Measurements from ENCODE around the gene PRKD3. TPM values are rescaled to one million over a fixed set of nuclear protein-coding genes. Genes with fewer than 3 reads are reported as not detected.

PRKD3 gene
- total RNA-seq, 1 experiment from 2014 or later, result 20.8 TPM

DNA sequence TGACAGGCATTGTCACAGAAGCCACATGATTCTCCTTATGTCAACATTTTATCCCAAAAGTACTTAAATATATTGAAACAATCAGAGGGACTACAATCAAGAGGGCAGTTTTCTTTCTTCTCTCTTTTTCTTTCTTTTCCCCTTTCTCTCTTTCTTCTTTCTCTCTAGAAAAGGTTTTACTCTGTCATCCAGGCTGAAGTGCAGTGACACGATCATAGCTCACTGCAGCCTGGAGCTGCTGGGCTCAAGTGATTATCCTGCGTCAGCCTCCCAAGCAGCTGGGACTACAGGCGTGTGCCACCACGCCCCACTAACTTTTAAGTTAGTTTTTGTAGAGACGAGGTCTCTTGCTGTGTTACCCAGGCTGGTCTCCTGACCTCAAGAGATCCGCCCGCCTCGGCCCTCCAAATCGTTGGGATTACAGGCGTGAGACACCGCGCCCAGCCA, 1.0 kb upstream of the PRKD3 start:
- peak overlapping the region; percentile 83 for H3K4me3 ChIP-seq (ENCODE audit: low read length)

DNA sequence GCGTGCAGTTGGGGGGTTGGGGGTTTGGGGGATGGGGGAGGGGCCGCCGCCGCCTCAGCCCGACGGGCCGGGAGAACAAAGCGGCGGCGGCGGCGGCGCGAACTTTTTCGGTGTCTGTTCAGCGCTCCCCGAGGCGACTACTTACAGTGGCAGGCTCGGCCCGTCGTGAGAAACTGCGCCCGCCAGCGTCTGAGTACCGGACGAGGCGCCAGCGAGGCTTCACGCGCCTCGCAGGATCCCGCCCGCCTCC, 172 bp downstream of the PRKD3 start:
- Histone ChIP-seq H3K4me2 (ENCODE audit: low read depth, low read length, poor library complexity, severe bottlenecking) (peak overlapping the region; percentile 85), H2AFZ (ENCODE audit: low read length) (no peak overlapping the region), H3K27me3 (ENCODE audit: low read length) (no peaks in the 10 kb centered on the region), H4K20me1 (ENCODE audit: insufficient read depth, low read depth, low read length) (no peaks in the 10 kb centered on the region; the same call in 1 of the 2 replicates), H3K27ac (ENCODE audit: low read length) (no peak overlapping the region), H3K36me3 (ENCODE audit: insufficient read depth, low read length) (no peaks in the 10 kb centered on the region), H3K9me3 (ENCODE audit: low read length) (no peaks in the 10 kb centered on the region), H3K9ac (ENCODE audit: low read length) (peak overlapping the region; percentile 71), H3K4me1 (ENCODE audit: low read length) (peaks cover 39% of the 10 kb centered on the region), H3K9me2 (replicated peaks; ENCODE audit: insufficient read depth, low read length) (no peaks in the 10 kb centered on the region), H3K4me3 (ENCODE audit: low read length) (peak overlapping the region; percentile 83), H3K79me2 (ENCODE audit: low read length) (no peaks in the 10 kb centered on the region)
- no peak for DNase-seq

More for the DNA sequence above, 1.0 kb upstream of the PRKD3 start:
- no peaks in the 10 kb centered on the region for H3K9me2 ChIP-seq (replicated peaks; ENCODE audit: insufficient read depth, low read length)
- no peak overlapping the region for H3K27ac ChIP-seq (ENCODE audit: low read length)
- H3K4me1 ChIP-seq (ENCODE audit: low read length), result peaks cover 39% of the 10 kb centered on the region
- H2AFZ ChIP-seq (ENCODE audit: low read length), result 0 out of 2 replicates have a peak overlapping the region, but pooled peaks have one; percentile 100
- H3K9me3 ChIP-seq (ENCODE audit: low read length), result no peaks in the 10 kb centered on the region
- no peak for DNase-seq
- no peaks in the 10 kb centered on the region for H3K27me3 ChIP-seq (ENCODE audit: low read length)
- H3K9ac ChIP-seq (ENCODE audit: low read length), result peak overlapping the region; percentile 71; the same call in 1 of the 2 replicates
- no peaks in the 10 kb centered on the region for H4K20me1 ChIP-seq (ENCODE audit: insufficient read depth, low read depth, low read length)
- peak overlapping the region; percentile 85 for H3K4me2 ChIP-seq (ENCODE audit: low read depth, low read length, poor library complexity, severe bottlenecking)
- H3K36me3 ChIP-seq (ENCODE audit: insufficient read depth, low read length), result no peaks in the 10 kb centered on the region
- no peaks in the 10 kb centered on the region for H3K79me2 ChIP-seq (ENCODE audit: low read length)

DNA sequence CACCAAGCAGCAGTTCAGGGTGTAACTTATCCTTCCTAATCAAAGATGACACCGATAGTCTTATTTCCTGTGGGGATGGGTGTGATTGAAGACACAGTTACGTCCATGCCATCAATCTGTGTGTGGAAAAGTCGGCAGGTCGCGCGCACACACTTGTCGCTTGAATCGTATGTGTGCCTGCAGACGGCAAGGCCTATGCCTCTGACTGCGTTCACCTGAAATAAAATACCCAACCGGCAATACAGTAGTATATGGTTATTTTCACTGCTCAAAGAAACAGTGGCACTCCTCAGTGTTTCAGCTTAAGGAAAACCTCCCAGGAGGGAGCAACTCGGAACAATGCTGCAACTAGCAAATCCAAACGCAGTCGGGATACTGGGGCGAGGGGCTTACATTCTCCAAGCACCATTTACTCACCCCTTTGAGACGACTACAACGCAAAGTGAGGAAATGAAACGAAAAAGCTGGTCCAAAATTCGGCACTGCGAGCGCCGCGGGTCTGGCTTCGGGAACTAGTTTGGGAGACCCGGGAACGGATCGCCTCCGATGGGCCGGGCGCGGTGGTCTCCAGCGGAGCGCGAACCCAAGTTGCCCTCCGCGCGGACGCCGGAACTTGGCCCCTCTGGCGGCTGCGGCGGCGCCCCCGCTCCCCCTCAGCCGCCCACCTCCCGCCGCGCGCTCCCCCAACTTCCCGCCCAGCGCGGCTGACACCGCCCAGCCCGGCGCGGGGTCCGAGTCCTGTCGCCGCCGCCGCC, 675 bp downstream of the PRKD3 start:
- Histone ChIP-seq H3K4me1 (ENCODE audit: low read length) (peaks cover 39% of the 10 kb centered on the region), H3K36me3 (ENCODE audit: insufficient read depth, low read length) (no peaks in the 10 kb centered on the region), H3K4me3 (ENCODE audit: low read length) (peak overlapping the region; percentile 83), H3K27me3 (ENCODE audit: low read length) (no peaks in the 10 kb centered on the region), H3K9ac (ENCODE audit: low read length) (peak overlapping the region; percentile 71), H3K4me2 (ENCODE audit: low read depth, low read length, poor library complexity, severe bottlenecking) (peak overlapping the region; percentile 85), H3K9me3 (ENCODE audit: low read length) (no peaks in the 10 kb centered on the region), H4K20me1 (ENCODE audit: insufficient read depth, low read depth, low read length) (peaks cover 2% of the 10 kb centered on the region; the same call in 1 of the 2 replicates), H2AFZ (ENCODE audit: low read length) (peak overlapping the region; percentile 52), H3K9me2 (replicated peaks; ENCODE audit: insufficient read depth, low read length) (no peaks in the 10 kb centered on the region), H3K27ac (ENCODE audit: low read length) (no peak overlapping the region), H3K79me2 (ENCODE audit: low read length) (no peaks in the 10 kb centered on the region)
- peak; percentile 69 for DNase-seq

GRCh38 chr2:37323176-37323780, 1.4 kb downstream of the PRKD3 start:
- H4K20me1 ChIP-seq (ENCODE audit: insufficient read depth, low read depth, low read length), result peaks cover 4% of the 10 kb centered on the region; the same call in 1 of the 2 replicates
- no peak for DNase-seq
- H3K4me3 ChIP-seq (ENCODE audit: low read length), result peak overlapping the region; percentile 83
- H3K36me3 ChIP-seq (ENCODE audit: insufficient read depth, low read length), result no peaks in the 10 kb centered on the region
- no peak overlapping the region for H3K27ac ChIP-seq (ENCODE audit: low read length)
- no peaks in the 10 kb centered on the region for H3K9me2 ChIP-seq (replicated peaks; ENCODE audit: insufficient read depth, low read length)
- H3K9me3 ChIP-seq (ENCODE audit: low read length), result no peaks in the 10 kb centered on the region
- H3K79me2 ChIP-seq (ENCODE audit: low read length), result no peaks in the 10 kb centered on the region
- H3K27me3 ChIP-seq (ENCODE audit: low read length), result no peaks in the 10 kb centered on the region
- H3K9ac ChIP-seq (ENCODE audit: low read length), result peak overlapping the region; percentile 71
- H3K4me1 ChIP-seq (ENCODE audit: low read length), result peaks cover 39% of the 10 kb centered on the region
- H2AFZ ChIP-seq (ENCODE audit: low read length), result peak overlapping the region; percentile 52; the same call in 1 of the 2 replicates
- H3K4me2 ChIP-seq (ENCODE audit: low read depth, low read length, poor library complexity, severe bottlenecking), result peak overlapping the region; percentile 85

DNA sequence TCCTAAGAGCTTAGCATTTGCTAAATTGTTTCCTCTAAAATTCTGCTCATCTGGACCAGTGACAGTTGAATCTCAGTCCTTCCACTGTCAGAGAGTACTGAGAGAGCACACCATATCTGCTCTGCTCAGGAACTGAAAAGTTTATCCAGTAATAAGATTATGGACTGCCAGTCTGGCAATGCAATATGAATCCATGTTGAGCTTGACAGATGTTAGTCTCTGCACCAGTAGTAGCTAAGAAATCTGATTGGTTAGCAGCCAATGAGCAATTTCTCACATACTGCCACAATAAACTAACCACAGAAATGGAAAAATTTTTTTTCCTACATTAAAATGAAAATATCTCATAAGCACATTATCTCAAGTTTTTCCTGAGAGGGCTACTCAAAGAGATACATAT, 2.3 kb downstream of the PRKD3 start:
- Histone ChIP-seq H3K36me3 (ENCODE audit: insufficient read depth, low read length) (no peaks in the 10 kb centered on the region), H3K9ac (ENCODE audit: low read length) (no peak overlapping the region), H3K9me2 (replicated peaks; ENCODE audit: insufficient read depth, low read length) (no peaks in the 10 kb centered on the region), H3K4me3 (ENCODE audit: low read length) (no peak overlapping the region), H3K27ac (ENCODE audit: low read length) (no peak overlapping the region), H2AFZ (ENCODE audit: low read length) (no peak overlapping the region), H4K20me1 (ENCODE audit: insufficient read depth, low read depth, low read length) (peaks cover 4% of the 10 kb centered on the region; the same call in 1 of the 2 replicates), H3K79me2 (ENCODE audit: low read length) (no peaks in the 10 kb centered on the region), H3K4me2 (ENCODE audit: low read depth, low read length, poor library complexity, severe bottlenecking) (peak overlapping the region; percentile 85), H3K9me3 (ENCODE audit: low read length) (no peaks in the 10 kb centered on the region), H3K4me1 (ENCODE audit: low read length) (peaks cover 39% of the 10 kb centered on the region), H3K27me3 (ENCODE audit: low read length) (no peaks in the 10 kb centered on the region)
- DNase-seq, result no peak

DNA sequence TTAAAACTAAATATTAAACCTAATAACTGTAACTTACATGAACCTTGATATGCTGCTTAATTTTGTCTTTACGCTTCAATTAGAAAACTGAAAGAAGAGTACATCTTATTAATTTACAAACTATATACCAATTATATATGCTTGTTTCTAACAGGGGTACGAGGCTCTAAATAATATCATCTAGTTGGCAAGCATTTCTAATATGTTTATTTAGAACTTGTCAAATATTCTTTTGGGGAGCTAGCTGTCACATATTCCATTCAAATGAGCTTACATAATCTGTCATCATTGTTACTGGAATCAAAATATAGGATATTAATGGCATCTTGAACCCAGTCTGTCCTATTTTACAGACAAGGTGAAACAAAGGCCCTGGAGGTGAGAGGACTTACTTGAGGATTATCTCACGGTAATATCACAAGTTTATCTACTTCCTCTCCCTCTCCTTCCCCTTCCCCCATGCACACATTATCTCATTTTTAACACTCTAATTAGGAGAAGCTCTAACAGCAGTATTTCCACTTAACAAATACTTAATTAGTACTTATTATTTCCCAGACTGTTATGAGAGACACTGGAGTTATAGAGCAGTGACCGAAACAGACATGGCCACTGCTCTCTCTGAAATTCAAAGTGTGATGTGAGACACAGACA, 3.5 kb downstream of the PRKD3 start:
- no peak for DNase-seq
- peaks cover 39% of the 10 kb centered on the region for H3K4me1 ChIP-seq (ENCODE audit: low read length)
- H3K9me2 ChIP-seq (replicated peaks; ENCODE audit: insufficient read depth, low read length), result no peaks in the 10 kb centered on the region
- H4K20me1 ChIP-seq (ENCODE audit: insufficient read depth, low read depth, low read length), result peaks cover 4% of the 10 kb centered on the region; the same call in 1 of the 2 replicates
- H3K9ac ChIP-seq (ENCODE audit: low read length), result no peak overlapping the region
- no peaks in the 10 kb centered on the region for H3K27me3 ChIP-seq (ENCODE audit: low read length)
- no peaks in the 10 kb centered on the region for H3K79me2 ChIP-seq (ENCODE audit: low read length)
- H3K36me3 ChIP-seq (ENCODE audit: insufficient read depth, low read length), result no peaks in the 10 kb centered on the region
- no peak overlapping the region for H3K27ac ChIP-seq (ENCODE audit: low read length)
- H3K4me3 ChIP-seq (ENCODE audit: low read length), result no peak overlapping the region
- H3K9me3 ChIP-seq (ENCODE audit: low read length), result no peaks in the 10 kb centered on the region
- no peak overlapping the region for H2AFZ ChIP-seq (ENCODE audit: low read length)
- no peak overlapping the region for H3K4me2 ChIP-seq (ENCODE audit: low read depth, low read length, poor library complexity, severe bottlenecking)

- Histone ChIP-seq H3K4me2 (ENCODE audit: low read depth, low read length, poor library complexity, severe bottlenecking) (no peak overlapping the region), H3K27me3 (ENCODE audit: low read length) (no peaks in the 10 kb centered on the region), H3K9me2 (replicated peaks; ENCODE audit: insufficient read depth, low read length) (no peaks in the 10 kb centered on the region), H3K9me3 (ENCODE audit: low read length) (no peaks in the 10 kb centered on the region), H4K20me1 (ENCODE audit: insufficient read depth, low read depth, low read length) (peaks cover 4% of the 10 kb centered on the region; the same call in 1 of the 2 replicates), H3K9ac (ENCODE audit: low read length) (no peak overlapping the region), H3K4me1 (ENCODE audit: low read length) (peaks cover 33% of the 10 kb centered on the region), H3K36me3 (ENCODE audit: insufficient read depth, low read length) (no peaks in the 10 kb centered on the region), H3K27ac (ENCODE audit: low read length) (no peak overlapping the region), H3K4me3 (ENCODE audit: low read length) (no peak overlapping the region), H3K79me2 (ENCODE audit: low read length) (no peaks in the 10 kb centered on the region), H2AFZ (ENCODE audit: low read length) (no peak overlapping the region)
- DNase-seq, result no peak
Observed at GRCh38 chr2:37319754-37320609, 4.7 kb downstream of the PRKD3 start.

Data from Karpas-422 (cell line).